ENCODE data around the gene TLR2. TPM values are rescaled to one million over a fixed set of nuclear protein-coding genes. Genes with fewer than 3 reads are reported as not detected.

TLR2 gene
- total RNA-seq, 1 experiment from 2014 or later, result 0.90 TPM

DNA sequence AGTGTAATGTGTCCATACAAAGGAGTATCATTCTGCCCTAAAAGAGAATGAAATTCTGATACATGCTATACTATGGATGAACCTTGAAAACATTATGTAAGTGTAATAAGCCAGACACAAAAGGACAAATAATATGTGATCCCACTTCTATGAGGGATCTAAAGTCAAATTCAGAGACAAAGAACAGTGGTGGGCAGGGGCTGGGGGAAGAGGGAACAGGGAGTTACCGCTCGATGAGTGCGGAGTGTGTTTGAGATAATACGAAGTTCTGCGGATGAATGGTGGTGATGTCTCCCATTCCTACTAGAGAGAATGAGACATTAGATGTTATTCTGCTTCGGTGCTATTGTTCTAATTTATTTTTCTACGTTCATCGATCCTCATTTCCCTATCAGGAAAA lies 46.1 kb upstream of the TLR2 start:
- H3K9me3 Mint-ChIP-seq, result no peaks in the 10 kb centered on the region
- no peak overlapping the region for H3K27ac Mint-ChIP-seq
- no peaks in the 10 kb centered on the region for H4K20me1 ChIP-seq (ENCODE audit: control insufficient read depth, insufficient read depth, insufficient read length)
- H4K8ac ChIP-seq (replicated peaks; ENCODE audit: insufficient read length, low read depth, low read length), result no peak overlapping the region
- H2BK15ac ChIP-seq (ENCODE audit: low read depth, low read length), result no peak overlapping the region
- no CpG with 5 or more reads among the region's 8 CpGs for WGBS (ENCODE audit: extremely low coverage, insufficient read length, low lambda C conversion rate)
- H3K14ac ChIP-seq (ENCODE audit: insufficient read depth, low read length), result no peak overlapping the region
- H3K23ac ChIP-seq (ENCODE audit: insufficient read length, low read depth, low read length), result no peak overlapping the region
- no peak overlapping the region for H3K4me2 ChIP-seq (ENCODE audit: insufficient read depth, insufficient read length, low read length)
- H3K18ac ChIP-seq (ENCODE audit: insufficient read length, low read depth, low read length), result no peak overlapping the region
- H2BK5ac ChIP-seq (ENCODE audit: insufficient read length, low read length), result no peak overlapping the region
- H3K4me3 Mint-ChIP-seq, result no peak overlapping the region
- no peak overlapping the region for H4K91ac ChIP-seq (ENCODE audit: insufficient read length, low read depth, low read length)
- no peak overlapping the region for H3K56ac ChIP-seq (ENCODE audit: insufficient read length, low read depth, low read length)
- H2BK20ac ChIP-seq (ENCODE audit: low read depth, low read length, poor library complexity, severe bottlenecking), result no peak overlapping the region
- peaks cover 13 to 21% (median 21%) of the 10 kb centered on the region in 3 experiments; a peak in 6 of 7 replicates for H3K36me3 Mint-ChIP-seq (ENCODE audit: insufficient read depth in 1 of 3, low read depth in 3 of 3)
- H2AK5ac ChIP-seq (ENCODE audit: insufficient read length, low read length), result no peak overlapping the region
- no peak overlapping the region for H3K27ac ChIP-seq (ENCODE audit: insufficient read length, low read depth, low read length)
- no peaks in the 10 kb centered on the region for H3K27me3 Mint-ChIP-seq (ENCODE audit: low read depth)
- TF ChIP-seq, protein P1, sequence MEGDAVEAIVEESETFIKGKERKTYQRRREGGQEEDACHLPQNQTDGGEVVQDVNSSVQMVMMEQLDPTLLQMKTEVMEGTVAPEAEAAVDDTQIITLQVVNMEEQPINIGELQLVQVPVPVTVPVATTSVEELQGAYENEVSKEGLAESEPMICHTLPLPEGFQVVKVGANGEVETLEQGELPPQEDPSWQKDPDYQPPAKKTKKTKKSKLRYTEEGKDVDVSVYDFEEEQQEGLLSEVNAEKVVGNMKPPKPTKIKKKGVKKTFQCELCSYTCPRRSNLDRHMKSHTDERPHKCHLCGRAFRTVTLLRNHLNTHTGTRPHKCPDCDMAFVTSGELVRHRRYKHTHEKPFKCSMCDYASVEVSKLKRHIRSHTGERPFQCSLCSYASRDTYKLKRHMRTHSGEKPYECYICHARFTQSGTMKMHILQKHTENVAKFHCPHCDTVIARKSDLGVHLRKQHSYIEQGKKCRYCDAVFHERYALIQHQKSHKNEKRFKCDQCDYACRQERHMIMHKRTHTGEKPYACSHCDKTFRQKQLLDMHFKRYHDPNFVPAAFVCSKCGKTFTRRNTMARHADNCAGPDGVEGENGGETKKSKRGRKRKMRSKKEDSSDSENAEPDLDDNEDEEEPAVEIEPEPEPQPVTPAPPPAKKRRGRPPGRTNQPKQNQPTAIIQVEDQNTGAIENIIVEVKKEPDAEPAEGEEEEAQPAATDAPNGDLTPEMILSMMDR (conservative IDR thresholded peaks at IDR 0.05), result no peak
- DNase-seq, result no peak
- no peak overlapping the region for H2BK120ac ChIP-seq (ENCODE audit: low read depth, low read length, poor library complexity, severe bottlenecking)
- H3K4me1 ChIP-seq (ENCODE audit: insufficient read depth, low read length), result no peaks in the 10 kb centered on the region; the same call in 1 of the 2 replicates
- no peaks in the 10 kb centered on the region for H3K79me1 ChIP-seq (ENCODE audit: insufficient read depth, low read depth, low read length, poor library complexity, severe bottlenecking)
- H3K4me1 Mint-ChIP-seq, result peaks cover 7 to 10% of the 10 kb centered on the region in 2 experiments
- H2AFZ ChIP-seq (ENCODE audit: low read length), result no peak overlapping the region
- H4K5ac ChIP-seq (ENCODE audit: insufficient read length, low read depth, low read length), result no peak overlapping the region
- no peaks in the 10 kb centered on the region for H3K9me3 ChIP-seq (ENCODE audit: control insufficient read depth, low read depth, low read length)
- H3K23me2 ChIP-seq (ENCODE audit: insufficient read length, low read depth, low read length, poor library complexity, severe bottlenecking), result no peaks in the 10 kb centered on the region
- H3K27me3 ChIP-seq (ENCODE audit: insufficient read depth, low read length), result no peaks in the 10 kb centered on the region
- H3K79me2 ChIP-seq (ENCODE audit: insufficient read depth, low read length), result no peaks in the 10 kb centered on the region
- no peak overlapping the region for H3K4ac ChIP-seq (ENCODE audit: low read depth, low read length)
- H3K9ac ChIP-seq (ENCODE audit: extremely low read depth, insufficient read length, low read length), result no peak overlapping the region
- H2BK12ac ChIP-seq (ENCODE audit: insufficient read length, low read depth, low read length), result no peak overlapping the region
- no peak overlapping the region for H3T11ph ChIP-seq (ENCODE audit: low read length)
